ENCODE results near the gene CWC27.
"Not testable (repeated sequence)": the region's sequence is repeated elsewhere in the genome, so short reads cannot be mapped to it uniquely, and the experiment has no call there.

The CWC27 gene

DNA sequence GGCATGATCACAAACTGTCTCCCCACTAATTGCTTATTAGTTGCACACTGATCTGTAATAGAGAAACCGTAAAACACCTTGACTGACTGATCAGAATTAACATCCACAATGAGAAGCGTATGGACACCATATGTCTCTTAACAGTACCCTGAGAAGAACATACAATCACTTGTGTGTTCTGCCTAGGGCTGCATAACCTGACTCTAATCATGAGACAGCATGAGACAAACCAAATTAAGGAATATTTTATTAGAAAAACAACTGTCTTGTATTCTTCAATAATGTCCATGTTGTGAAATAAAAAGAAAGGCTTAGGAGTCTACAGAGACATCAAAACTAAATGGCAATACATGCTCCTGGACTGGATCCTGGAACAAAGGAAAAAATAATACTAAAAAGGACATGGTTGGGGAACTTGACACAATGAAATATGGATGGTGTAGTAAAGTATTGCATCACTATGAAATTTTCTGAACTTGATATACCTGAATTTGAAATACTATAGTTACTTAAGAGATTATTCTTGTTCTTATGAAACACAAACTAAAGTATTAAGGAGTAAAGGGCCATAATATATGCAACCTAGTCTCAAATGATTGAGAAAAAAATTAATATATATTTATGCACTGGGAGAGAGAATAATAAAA is 162.1 kb downstream of the CWC27 start:
- no peak for DNase-seq

DNA sequence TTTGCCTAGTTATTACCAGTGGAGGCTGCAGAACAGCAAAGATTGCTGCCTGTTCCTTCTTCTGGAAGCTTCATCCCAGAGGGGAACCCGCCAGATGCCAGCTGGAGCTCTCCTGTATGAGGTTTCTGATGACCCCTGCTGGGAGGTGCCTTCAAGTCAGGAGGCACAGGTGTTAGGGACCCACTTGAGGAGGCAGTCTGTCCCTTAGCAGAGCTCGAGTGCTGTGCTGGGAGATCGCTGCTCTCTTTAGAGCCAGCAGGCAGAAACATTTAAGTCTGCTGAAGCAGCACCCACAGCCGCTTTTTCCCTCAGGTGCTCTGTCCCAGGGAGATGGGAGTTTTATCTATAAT is 170.7 kb downstream of the CWC27 start:
- not testable (repeated sequence) for DNase-seq

DNA sequence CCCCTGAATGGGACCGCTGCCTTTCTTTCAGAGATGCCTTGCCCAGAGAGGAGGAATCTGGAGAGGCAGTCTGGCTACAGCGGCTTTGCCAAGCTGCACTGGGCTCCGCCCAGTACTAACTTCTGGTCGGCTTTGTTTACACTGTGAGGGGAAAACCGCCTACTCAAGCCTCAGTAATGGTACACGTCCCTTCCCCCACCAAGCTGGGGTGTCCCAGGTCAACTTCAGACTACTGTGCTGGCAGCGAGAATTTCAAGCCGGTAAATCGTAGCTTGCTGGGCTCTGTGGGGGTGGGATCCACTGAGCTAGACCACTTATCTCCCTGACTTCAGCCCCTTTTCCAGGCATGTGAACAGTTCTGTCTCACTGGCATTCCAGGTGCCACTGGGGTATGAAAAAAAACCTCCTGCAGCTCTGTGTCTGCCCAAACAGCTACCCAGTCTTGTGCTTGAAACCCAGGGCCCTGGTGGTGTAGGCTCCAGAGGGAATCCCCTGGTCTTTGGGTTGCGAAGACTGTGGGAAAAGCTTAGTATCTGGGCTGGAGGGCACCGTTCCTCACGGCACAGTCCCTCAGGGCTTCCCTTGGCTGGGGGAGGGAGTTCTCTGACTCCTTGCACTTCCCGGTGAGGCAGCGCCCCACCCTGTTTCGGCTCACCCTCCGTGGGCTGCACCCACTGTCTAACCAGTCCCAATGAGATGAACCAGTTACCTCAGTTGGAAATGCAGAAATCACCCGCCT is 171.2 kb downstream of the CWC27 start:
- no peak for DNase-seq

DNA sequence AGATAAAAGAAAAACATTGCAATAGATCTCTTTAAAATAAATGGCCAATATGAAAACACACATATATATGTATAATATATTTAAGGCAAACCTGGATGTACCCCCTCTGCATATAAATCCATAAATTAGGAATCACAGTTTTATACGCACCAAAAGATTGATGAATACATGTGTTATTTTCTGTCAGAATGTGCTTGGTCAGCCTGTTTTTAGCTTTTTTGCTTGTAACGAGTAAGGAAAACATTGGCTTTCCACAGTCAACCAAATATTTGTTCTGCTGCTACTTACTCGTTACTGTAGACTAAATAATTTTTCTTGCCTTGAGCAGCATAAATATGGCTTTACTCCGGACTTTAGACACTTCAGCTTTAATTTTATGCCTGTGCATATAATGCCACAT is 173.7 kb downstream of the CWC27 start:
- DNase-seq = no peak

DNA sequence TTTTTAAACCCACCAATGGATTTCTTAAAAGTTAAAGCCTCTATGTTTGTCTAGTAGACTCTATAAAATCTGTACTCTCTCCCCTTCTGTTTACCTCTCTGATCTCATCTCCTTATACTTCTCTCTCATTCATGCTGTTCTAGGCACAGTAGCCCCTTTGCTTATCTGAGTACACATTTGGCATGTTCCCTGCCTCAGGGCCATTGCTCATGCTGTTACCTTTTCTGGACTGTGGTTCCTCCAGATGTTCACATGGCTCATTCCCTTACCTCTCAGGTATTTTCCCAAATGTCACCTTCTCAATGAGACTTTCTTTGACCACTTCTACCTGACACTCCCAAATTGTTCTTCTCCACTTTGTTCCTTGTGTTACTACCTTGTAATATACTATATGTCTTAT is 176.1 kb downstream of the CWC27 start:
- DNase-seq = no peak

DNA sequence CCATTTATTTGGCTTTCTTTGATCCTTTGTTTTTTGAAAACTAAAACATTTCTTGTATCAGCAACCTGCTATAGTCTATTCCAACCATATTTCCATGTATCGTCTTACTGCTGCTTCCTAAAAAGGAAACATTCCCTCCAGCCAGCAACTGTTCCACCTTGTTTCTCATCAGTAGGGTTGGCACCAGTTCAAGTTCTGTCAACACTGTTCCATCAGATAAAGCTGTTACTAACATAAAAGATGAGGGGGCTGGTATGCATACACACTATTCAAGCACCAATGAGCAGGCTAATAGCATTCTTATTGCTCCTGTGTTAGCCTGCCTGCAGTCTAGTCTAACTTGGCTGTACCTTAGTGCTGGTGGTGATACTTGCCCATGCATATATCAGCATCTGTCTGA is 178.3 kb downstream of the CWC27 start:
- DNase-seq = no peak

DNA sequence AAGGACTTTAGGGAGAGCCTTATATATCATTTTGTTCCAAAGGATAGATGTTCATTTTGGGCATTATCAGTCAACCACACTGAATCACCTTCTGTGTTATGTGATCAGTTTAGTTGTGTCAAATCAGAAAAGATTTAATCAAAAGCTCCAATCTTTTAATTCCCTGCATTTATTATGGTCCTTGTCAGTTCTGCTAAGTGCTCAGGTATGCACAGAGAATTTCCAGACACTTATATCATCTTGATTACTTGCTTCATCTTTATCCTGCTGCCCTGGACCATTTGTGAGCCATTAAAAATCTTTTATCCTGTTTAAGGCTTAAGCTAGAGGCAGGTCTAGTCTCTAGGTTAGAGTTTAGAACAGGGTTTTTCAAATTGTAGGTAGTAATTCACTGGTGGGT is 179.1 kb downstream of the CWC27 start:
- DNase-seq = no peak

DNA sequence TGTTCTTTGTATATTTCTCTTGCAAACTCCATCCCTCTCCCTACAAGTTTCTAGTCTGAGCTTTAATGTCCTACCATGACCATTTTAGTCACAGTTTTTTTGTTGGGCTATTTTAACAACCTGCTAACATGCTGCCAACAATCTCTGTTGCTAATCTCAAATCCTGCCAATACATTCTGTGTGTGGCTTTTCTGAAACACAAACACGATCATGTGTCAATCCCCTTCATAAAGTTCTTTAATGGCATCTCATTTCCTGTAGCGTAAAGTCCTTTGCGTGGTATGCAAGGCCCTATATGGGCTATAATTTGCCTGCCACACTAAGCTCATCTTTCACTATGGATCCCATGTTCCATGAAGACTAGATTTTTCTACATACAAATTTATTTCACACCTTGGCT is 180.6 kb downstream of the CWC27 start:
- no peak for DNase-seq

DNA sequence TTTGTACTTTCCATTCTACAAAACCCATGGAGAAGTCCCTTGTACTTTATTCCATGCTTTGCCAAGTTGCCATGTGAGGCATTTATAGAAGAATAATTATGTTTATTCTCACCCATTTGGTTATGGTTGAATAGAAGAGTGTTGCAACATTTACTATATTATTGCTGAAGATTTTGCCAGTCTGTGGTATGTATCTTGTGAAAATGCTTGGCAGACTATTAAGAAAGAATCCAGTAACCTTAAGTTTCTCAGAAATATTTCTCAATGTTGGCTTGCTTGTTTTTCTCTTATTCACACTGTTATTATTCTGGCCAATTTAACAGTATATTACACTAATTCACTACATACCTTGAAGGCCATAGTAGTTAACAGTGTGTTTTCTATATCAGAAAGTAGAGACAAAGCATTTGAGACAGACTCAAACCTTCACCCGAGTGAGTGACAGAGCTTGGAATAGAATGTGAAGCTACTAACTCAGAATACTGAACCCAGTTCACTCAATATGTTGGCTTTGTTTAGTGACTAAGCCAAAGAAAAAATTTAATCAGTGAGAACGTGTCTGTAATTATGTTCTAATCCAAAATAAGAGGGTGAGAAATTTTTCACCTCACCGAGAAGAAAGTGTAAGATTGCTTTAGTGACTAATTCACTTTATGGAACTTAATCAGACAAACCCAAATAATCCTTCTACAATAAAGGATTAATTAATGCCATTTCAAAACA is 184.4 kb downstream of the CWC27 start:
- DNase-seq = no peak

DNA sequence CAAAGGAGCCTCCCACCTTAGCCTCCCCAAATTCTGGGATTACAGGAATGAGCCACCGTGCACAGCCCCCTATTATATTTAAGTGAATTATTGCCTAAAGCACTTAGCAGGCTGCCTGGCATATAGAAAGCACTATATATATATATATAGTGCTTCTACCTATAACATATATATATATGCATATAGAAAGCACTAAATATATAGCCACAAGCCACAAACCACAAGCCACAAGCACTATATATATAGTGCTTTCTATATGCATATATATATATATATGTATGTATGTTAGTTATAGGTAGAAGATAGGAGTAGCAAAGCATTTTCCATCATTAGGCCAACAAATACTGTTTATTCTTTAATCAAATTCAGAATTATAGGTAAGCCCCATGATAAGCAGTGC is 185.8 kb downstream of the CWC27 start:
- peak in 1 of 5 experiments; percentile 10 for DNase-seq

DNA sequence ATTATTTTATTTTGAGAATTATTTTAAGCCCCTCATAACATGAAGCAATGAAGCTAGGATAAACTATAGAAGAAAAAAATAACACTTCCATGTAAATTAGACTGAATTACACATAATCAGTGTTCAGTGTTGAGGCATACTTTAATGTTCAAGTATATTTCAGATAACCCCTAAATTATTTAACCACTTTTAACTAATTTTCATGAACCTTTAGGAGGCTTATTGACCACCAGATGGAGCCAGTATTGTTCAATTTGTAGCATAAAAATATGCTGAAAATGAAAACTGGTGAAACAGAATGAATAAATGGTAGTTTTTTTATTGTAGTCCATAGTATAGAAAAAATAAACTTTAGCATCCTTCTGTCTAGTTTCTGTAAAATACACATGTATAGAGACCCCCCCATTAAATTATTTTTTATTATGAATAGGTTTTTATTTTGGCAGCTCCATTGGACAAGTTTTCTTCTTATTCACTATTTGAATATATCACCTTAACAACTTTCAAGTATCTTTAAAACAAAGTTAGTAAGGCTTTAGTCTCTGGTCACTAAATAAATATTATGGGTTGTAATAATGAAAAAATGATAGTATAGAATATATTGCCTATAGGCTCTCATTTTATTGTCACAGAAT is 190.1 kb downstream of the CWC27 start:
- DNase-seq = peak in 1 of 5 experiments; percentile 44

DNA sequence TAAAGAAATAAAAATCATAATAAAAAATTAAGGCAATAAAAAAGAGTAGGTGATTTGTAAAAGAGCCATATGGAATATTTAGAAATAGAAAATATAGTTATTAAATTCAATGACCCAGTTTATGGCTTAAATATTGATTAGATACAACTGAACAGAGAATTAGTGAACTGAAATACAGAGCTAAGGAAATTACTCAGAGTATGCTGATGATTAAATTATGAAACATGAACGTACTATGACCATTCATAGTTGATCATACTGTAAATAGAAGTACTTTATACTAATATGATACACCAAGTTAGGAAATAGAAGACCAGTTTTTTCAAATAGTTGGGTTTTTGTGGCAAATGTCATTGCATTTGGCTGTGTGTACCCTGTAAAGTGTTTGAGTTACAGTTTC is 194.5 kb downstream of the CWC27 start:
- no peak for DNase-seq

DNA sequence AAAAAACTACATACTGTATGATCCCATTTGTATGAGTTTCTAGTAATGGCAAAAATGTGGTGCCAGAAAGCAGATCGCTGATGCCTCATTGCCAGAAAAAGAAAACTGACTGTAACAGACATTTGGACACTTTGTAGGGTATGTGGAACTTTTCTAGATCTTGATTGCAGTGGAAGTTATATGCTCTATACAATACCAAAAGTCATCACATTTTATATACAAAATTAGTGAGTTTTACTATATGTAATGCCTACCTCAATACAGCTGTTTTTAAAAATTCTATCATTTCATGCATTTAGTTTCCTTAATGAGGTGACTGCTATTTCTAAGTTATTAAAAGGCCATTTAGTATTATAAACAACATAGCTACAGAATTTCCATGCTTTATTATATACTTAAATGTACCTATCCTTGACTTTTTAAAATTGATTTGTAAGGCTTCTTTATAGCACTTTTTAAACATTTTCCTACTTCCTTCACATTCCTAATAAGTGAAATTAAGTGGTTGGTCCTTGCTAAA is 199.9 kb downstream of the CWC27 start:
- DNase-seq = no peak

DNA sequence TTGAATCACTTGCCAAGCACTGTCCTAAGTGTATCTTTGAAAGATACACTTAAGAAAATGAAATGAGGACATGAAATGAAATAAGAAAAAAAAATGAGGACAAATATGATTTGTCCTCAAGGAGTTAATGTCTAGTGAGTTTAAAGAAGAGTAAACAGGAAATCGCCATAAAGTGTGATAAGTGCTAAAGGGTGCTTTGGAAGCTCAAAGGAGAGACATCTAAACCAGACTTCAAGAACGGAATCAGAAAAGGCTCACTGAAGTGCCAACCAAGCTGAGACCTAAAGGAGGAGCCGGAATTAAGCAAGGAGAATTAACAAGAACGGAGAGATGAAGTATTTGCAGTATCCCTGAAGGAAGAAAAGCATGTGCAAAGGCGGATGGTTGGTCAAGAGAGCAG is 200.8 kb downstream of the CWC27 start:
- no peak for DNase-seq

DNA sequence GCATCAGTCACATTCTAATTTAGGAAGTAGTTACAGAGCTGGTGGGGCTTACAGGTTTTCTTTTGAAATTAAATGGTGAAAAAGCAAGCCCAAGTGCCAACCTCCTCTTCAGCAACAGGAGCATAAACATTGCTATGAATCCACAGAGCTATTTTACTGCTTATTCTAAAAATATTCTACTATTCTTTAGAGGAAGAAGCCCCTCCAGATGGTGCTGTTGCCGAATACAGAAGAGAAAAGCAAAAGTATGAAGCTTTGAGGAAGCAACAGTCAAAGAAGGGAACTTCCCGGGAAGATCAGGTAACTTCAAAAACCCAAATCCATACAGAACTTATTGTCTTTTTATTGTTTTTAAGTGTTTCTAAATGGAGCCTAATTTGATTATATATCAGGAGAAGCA is 202.8 kb downstream of the CWC27 start:
- no peak for DNase-seq

DNA sequence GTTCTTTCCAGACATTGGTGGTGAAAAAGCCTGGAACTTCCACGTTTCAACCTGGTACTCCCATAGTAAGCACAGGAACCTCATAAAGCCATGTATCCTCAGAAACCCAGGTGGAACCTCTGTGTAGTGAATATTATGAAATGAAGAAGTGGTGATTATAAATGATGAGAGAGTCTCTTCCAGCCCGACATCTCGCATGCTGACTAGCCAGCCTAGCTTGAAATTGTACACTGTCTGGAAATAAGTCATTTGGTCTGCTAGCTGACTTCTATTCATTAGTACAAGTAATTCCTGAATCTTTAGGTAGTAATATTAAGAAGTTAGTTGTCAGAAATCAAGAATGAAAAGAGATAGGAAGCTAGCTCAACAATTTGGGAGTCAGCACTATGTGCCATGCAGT is 203.3 kb downstream of the CWC27 start:
- no peak for DNase-seq

DNA sequence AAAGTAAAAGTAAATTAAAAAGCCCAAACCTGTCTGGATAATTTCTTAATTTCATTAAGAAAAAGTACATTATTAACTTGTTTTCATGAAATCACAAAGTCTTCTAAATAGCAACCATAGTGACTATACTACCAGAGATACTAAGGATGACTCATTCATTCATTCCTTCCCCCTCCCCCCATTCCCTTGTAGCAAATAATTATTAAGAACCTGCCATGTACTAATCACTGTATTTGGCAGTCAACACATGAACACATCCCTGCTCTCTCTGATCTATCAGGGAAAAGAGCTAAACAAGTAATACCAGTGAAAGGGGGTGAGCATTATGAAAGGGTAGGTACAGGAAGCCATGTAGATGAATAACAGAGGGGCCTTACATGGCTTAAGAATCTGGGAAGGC is 203.9 kb downstream of the CWC27 start:
- no peak for DNase-seq

DNA sequence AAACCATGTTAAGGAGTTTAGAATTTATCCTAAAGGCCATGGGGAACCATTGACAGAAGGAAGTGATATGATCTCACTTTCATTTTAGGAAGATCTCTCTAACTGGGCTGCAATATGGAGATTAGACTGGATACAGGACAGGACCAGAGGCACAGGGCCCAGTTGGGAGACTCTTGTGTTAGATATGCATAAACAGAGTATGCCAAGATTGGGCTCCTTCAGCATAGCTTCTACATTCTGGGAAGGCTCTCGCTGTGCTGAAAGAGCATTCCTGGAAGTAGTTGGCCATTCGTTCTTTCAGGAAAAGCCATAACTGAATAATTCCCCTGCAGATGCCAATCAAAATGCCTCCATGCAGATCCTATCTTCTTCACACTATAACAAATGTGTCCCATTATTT is 204.5 kb downstream of the CWC27 start:
- no peak for DNase-seq

DNA sequence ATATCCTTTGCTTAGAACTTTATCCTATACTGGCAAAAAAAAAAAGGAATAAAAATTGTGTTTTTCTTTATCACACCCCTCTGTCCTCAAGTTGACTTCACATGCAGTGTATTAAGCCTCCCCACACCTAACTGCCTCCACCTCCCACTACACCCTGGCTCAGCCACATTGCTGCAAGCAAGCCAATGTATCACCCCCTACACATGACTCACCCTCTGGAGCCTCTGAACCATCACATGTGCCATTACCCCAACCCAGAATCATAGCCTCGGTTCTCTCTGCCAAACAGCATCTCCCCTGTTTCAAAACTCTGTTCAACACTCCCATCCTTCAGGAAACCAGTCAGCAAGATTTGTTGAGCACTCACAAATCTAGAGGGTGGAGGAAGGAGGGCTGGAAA is 209.0 kb downstream of the CWC27 start:
- no peak for DNase-seq

DNA sequence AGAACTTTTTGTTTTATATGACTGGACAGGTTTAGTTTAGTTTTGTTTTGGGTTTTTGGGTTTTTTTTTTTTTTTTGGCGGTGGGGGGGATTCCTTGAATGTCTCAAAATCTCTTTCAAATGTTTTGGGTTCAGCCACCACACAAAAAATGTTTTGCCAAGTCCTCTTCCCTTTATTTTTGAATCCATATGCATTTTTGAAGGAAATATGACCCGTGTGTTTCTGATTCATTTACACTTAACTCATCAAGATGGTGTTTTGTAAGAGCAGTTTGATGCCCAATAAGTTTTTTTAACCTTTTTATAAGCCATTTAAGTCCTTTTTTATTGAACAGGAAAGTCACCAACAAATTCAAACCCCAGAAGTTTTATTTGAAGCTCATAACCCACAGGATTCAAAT is 209.8 kb downstream of the CWC27 start:
- DNase-seq = no peak

DNA sequence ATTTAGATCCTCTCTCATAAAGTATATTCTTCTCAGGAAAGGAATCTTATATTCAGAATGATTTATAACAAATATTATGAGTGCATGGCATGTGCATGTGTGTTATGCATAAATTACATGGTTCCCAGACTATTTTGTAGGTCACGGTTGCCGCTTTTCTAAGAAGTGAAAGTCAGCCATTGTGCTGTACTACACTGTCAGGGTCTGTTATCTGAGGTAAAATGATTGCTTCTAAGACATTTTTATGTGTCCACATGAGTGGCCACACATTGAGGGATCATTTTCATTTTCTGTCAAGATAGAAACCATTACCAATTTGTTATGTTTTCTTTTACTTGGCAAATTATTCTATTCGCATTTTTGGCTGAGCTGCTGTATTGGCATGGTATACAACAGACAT is 210.8 kb downstream of the CWC27 start:
- DNase-seq = no peak

DNA sequence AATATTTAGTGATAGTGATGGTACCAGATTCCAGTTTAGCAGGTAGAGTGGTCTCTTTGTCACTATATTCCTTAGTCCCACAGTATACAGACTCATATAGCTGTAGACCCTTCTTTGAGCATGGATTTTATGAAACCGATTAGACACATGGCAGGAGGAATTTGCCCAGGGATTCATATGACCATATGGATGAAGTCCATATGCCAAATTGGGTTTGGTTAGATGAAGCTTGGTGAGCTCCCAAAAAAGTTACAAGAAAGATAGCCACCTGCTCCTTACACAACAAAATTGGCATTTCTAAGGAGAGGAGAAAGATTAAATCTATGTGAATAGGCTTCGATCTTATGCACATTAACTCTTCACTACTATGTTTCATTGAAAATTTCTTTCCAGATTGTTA is 211.4 kb downstream of the CWC27 start:
- DNase-seq = no peak

DNA sequence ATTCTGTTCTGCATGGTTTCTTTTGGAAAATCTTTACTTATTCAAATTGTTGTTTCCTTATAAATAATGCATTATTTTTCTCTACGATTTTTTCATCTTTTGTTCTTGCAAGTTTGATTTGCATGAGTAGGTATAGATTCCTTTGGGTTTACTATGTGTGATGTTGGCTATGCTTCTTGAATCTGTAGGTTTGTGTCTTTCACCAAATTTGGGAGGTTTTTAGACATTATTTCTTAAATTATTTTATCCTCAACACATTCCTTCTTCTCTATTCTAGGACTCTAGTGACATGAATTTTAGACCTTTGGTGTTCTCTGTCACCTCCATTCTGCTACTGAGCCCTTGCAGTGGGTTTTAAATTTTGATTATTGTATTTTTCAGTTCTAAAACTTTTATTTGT is 219.0 kb downstream of the CWC27 start:
- no peak for DNase-seq

DNA sequence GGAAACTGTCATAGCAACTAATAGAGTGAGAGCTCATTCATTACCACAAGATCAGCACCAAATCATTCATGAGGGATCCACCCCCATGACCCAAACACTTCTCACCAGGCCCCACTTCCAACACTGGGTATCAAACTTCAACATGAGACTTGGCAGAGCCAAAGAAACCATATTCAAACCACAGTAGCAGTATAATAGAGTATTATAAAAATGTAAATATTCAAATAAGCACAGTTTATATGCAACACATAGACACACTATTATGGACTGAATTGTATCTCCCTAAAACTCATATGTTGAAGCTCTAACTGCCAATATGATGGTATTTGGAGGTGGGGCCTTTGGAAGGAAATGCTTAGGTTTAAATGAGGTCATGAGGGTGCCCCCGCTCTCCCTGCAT is 240.5 kb downstream of the CWC27 start:
- DNase-seq = no peak
